ENCODE results near the gene LMNA.

DNA sequence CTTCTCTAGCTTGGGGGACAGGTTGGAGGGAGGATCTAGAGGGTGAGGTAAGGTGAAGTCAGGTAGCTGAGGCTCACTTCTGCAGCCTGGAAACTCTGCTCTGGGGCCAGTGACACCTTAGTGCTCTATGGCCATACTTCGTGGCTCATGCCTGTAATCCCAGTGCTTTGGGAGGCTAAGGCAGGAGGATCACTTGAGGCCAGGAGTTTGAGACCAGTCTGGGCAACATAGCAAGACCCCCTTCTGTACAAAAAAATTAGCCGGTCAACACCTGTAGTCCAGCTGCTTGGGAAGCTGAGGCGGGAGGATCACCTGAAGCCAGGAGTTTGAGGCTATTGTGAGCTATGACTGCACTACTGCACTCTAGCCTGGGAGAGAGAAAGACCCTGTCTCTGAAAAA, 5.8 kb downstream of the LMNA start:
- TF ChIP-seq FOS (IDR thresholded peaks at IDR 0.05; ENCODE audit: low read depth, low read length): no peak
- no peak for TF ChIP-seq CHD1 (IDR thresholded peaks at IDR 0.05; ENCODE audit: low read depth, low read length)
- no peak for TF ChIP-seq CEBPB (IDR thresholded peaks at IDR 0.05; ENCODE audit: low read depth, low read length)
- TF ChIP-seq, protein P1, sequence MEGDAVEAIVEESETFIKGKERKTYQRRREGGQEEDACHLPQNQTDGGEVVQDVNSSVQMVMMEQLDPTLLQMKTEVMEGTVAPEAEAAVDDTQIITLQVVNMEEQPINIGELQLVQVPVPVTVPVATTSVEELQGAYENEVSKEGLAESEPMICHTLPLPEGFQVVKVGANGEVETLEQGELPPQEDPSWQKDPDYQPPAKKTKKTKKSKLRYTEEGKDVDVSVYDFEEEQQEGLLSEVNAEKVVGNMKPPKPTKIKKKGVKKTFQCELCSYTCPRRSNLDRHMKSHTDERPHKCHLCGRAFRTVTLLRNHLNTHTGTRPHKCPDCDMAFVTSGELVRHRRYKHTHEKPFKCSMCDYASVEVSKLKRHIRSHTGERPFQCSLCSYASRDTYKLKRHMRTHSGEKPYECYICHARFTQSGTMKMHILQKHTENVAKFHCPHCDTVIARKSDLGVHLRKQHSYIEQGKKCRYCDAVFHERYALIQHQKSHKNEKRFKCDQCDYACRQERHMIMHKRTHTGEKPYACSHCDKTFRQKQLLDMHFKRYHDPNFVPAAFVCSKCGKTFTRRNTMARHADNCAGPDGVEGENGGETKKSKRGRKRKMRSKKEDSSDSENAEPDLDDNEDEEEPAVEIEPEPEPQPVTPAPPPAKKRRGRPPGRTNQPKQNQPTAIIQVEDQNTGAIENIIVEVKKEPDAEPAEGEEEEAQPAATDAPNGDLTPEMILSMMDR (conservative IDR thresholded peaks at IDR 0.05; ENCODE audit: low read depth, low read length): no peak
